HFFc6 (cell line): ENCODE measurements around the gene NPTX1. TPM values are rescaled to one million over a fixed set of nuclear protein-coding genes. Genes with fewer than 3 reads are reported as not detected.

ENCODE experiments used
- DNase-seq: peaks from one replicate; pipeline ENCODE4 v3.0.0-alpha.2; 2018
- H3K27ac Mint-ChIP-seq: 2 replicates; pipeline ENCODE4 v1.8.0; 2020; ENCODE audit warnings: mild to moderate bottlenecking, mixed read lengths
- H3K27me3 Mint-ChIP-seq: 2 replicates; pipeline ENCODE4 v1.8.0; 2021; ENCODE audit warnings: mild to moderate bottlenecking, moderate library complexity, mixed read lengths; ENCODE audit not compliant: insufficient read depth
- H3K36me3 Mint-ChIP-seq: 2 replicates; pipeline ENCODE4 v1.8.0; 2021; ENCODE audit warnings: low read depth, mixed read lengths
- H3K4me1 Mint-ChIP-seq: 2 replicates; pipeline ENCODE4 v1.8.0; 2020; ENCODE audit warnings: low read depth, mixed read lengths
- H3K4me3 Mint-ChIP-seq: 2 replicates; pipeline ENCODE4 v1.8.0; 2020; ENCODE audit warnings: mild to moderate bottlenecking, moderate library complexity, mixed read lengths
- H3K9me3 Mint-ChIP-seq: 2 replicates; pipeline ENCODE4 v1.8.0; 2020; ENCODE audit warnings: mild to moderate bottlenecking, mixed read lengths
- CTCF ChIP-seq: fragments of 200-600 bp; sonication (generic); IDR thresholded peaks from 2 replicates; pipeline ENCODE4 v1.5.0; 2021; ENCODE audit warnings: antibody characterized with exemption, mild to moderate bottlenecking
- total RNA-seq, 6 experiments: library from RNA; stranded (reverse); fragmentation: NEBNext Ultra II Directional; extraction: Animal tissue kit (Norgen Biotek cat#: 25700); gene quantifications; 2 replicates in 1 of 6; 3 replicates in 5 of 6; pipeline ENCODE4 v1.2.3, GENCODE V29; 2021

NPTX1 gene
- total RNA-seq, 6 experiments from 2014 or later, result 0.26 to 2.9 (median 2.6) TPM

GRCh38 chr17:80439499-80439898 lies 36.9 kb downstream of the NPTX1 start:
- TF ChIP-seq CTCF, result no peak
- Mint-ChIP-seq H3K9me3 (no peaks in the 10 kb centered on the region), H3K4me3 (no peak overlapping the region)

GRCh38 chr17:80438806-80439205 lies 37.6 kb downstream of the NPTX1 start:
- Mint-ChIP-seq H3K27me3 (peaks cover 9% of the 10 kb centered on the region), H3K9me3 (no peaks in the 10 kb centered on the region), H3K36me3 (0 out of 2 replicates have a peak, but pooled peaks cover 7% of the 10 kb centered on the region), H3K27ac (no peak overlapping the region), H3K4me3 (no peak overlapping the region), H3K4me1 (no peaks in the 10 kb centered on the region)
- no peak for TF ChIP-seq CTCF
- no peak for DNase-seq

More at GRCh38 chr17:80439499-80439898, 36.9 kb downstream of the NPTX1 start:
- H3K4me1 Mint-ChIP-seq, result no peaks in the 10 kb centered on the region
- H3K36me3 Mint-ChIP-seq, result 0 out of 2 replicates have a peak, but pooled peaks cover 7% of the 10 kb centered on the region
- no peak overlapping the region for H3K27ac Mint-ChIP-seq
- no peak for DNase-seq
- H3K27me3 Mint-ChIP-seq, result peaks cover 10% of the 10 kb centered on the region

DNA sequence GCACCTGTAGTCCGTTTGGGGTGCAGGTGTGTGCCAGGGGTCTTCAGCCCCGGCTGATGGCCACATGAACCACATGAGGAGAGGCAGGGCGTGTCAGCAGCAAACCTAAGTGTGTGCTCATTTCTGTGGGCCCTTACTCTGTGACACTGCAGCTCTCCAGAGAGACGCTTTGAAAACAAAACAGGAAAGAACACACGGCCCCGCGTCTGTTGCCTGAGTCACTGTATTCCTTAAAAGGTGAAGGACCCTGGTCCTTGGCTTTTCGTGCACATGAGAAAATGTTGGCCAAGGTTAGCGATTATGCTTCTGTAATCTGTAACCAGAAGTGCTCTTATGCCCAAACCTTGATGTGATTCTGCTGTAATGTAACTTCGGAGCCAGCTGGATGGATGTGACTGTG lies 38.9 kb downstream of the NPTX1 start:
- 0 out of 2 replicates have a peak, but pooled peaks cover 7% of the 10 kb centered on the region for H3K36me3 Mint-ChIP-seq
- H3K27me3 Mint-ChIP-seq, result peaks cover 5% of the 10 kb centered on the region
- no peaks in the 10 kb centered on the region for H3K9me3 Mint-ChIP-seq
- H3K4me1 Mint-ChIP-seq, result no peaks in the 10 kb centered on the region
- no peak overlapping the region for H3K27ac Mint-ChIP-seq
- DNase-seq, result no peak
- no peak overlapping the region for H3K4me3 Mint-ChIP-seq
- TF ChIP-seq CTCF, result no peak

- Mint-ChIP-seq H3K27me3 (peaks cover 5% of the 10 kb centered on the region), H3K4me1 (no peaks in the 10 kb centered on the region), H3K36me3 (0 out of 2 replicates have a peak, but pooled peaks cover 7% of the 10 kb centered on the region), H3K9me3 (no peaks in the 10 kb centered on the region), H3K4me3 (no peak overlapping the region), H3K27ac (no peak overlapping the region)
- DNase-seq, result no peak
- no peak for TF ChIP-seq CTCF
Measured at GRCh38 chr17:80433916-80434666, 42.3 kb downstream of the NPTX1 start.

- no peaks in the 10 kb centered on the region for H3K4me1 Mint-ChIP-seq
- TF ChIP-seq CTCF, result no peak
- DNase-seq, result no peak
- no peak overlapping the region for H3K27ac Mint-ChIP-seq
- H3K27me3 Mint-ChIP-seq, result peaks cover 5% of the 10 kb centered on the region
- H3K36me3 Mint-ChIP-seq, result 0 out of 2 replicates have a peak, but pooled peaks cover 7% of the 10 kb centered on the region
- H3K9me3 Mint-ChIP-seq, result no peaks in the 10 kb centered on the region
- no peak overlapping the region for H3K4me3 Mint-ChIP-seq
Measured at GRCh38 chr17:80432961-80433550, 43.4 kb downstream of the NPTX1 start.
